ENCODE results near the gene CNOT8.
A peak's percentile ranks its signal among the peaks of the same experiment; 100 is the strongest.
"Not testable (repeated sequence)": the region's sequence is repeated elsewhere in the genome, so short reads cannot be mapped to it uniquely, and the experiment has no call there.

Gene CNOT8

DNA sequence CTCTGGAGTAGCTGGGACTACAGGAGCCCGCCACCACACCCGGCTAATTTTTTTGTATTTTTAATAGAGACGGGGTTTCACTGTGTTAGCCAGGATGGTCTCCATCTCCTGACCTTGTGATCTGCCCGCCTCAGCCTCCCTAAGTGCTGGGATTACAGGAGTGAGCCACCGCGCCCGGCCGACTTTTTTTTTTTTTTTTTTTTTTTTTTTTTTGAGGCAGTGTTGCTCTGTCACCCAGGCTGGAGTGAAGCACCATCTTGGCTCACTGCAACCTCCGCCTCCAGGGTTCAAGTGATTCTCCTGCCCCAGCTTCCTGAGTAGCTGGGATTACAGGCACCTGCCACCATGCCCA, 22.8 kb upstream of the CNOT8 start:
- DNase-seq (ENCODE audit: low read depth, low spot score): not testable (repeated sequence)

DNA sequence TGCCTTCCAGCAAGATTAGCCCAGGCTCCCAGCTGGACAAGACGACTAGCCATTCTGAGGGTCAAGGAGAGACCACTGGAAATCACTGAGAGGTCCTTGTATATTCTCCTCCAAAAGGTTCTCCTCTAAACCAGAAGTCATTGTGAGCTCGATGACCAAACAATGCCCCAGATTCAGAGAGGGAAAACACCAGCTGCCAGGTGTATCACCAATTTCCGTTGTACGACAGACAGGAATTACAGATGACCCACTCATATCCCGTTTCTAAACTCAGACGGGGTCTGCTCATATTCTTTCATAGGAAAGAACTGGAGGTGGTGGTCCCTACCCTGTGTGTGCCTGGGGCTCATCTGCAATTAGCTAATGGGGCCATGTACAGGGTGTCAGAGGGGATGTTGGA, 22.2 kb upstream of the CNOT8 start:
- DNase-seq (ENCODE audit: low read depth, low spot score): no peak

DNA sequence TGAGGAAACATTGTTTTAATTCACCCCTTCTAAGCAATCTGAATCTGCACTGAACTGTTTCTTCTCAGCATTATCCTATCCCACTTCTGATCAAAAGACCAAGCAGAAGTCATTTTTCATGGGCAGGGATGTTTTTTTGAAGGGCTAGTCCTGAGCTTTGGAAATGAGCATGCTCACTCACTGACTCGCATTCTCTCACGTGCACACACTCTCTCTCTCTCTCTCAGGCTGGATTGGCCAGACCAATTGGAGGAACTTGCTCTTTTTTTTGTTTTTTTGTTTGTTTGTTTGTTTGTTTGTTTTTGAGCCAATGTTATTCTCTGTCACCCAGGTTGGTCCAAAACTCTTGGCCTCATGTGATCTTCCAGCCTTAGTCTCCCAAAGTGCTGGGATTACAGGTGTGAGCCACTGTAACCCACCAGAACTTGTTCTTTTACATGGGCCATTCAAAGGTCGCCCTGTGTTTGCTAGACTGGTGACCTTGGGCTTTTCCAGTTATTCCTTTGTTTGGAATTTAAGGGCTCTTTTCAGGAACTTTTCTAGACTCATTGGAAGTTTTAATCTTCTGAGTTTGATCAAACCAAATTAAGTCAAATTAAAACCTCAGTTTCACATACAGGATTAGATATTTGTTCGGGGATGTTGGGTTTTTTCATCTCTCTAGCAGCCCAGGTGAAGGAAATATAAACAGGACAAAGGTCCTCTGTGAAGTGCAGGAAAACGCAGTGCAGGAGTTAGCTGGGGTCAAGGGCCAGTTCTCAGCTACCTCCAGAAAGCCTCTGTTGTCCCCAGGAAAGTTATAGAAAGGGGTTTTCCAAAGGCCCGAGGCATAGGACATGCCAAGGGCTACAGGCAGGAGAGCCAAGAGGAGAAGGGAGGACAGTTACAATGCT, 21.2 kb upstream of the CNOT8 start:
- no peak for DNase-seq (ENCODE audit: low read depth, low spot score)

DNA sequence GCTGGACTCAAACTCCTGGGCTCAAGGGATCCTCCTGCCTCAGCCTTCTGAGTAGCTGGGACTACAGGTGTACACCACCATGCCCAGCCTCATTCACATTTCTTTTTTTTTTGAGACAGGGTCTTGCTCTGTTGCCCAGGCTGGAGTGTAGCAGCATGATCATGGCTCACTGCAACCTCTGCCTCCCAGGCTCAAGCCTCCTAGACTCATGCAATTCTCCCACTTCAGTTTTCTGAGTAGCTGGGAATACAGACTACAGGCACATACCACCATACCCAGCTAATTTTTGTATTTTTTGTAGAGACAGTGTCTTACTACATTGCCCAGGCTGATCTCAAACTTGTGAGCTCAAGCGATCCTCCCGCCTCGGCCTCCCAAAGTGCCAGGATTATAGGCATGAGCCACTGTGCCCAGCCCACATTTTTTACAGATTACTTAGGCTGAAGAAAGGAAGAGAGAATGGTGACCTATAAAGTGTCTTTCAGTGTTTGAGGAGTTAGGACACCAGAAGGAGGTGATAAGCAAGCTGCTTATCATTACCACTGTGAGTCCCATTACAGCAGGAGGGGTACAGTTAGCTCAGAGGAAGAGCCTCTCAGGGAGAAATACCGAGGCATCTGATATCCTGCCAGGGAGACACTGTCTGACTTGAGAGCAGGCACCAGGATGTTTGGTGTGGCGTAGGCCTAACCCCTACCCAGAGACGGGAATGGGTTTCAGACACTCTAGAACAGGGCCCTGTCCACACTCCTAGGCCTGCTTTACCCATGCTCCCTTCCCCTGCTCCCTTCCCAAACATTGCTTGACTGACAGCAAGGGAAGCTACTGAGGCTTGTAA, 17.8 kb upstream of the CNOT8 start:
- no peak for DNase-seq (ENCODE audit: low read depth, low spot score)

DNA sequence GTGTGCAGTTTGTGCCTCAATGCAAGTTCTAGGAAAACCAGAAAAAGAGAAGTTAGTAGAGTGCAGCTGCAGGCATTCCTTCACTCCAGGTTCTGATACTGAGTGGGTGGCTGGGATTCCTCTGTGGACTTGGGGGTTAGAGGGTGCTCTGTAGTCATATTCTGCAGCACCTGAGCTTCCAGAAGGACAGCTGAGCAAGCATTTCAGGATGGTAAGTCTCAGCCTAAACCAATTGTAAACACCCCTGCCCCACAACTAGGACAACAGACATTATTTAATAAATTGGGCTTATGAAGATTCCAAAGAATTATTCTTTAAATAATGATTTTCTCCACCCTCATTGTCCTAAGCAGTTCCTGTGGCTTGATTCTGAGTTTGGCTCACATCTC, 17.2 kb upstream of the CNOT8 start:
- no peak for DNase-seq (ENCODE audit: low read depth, low spot score)

DNA sequence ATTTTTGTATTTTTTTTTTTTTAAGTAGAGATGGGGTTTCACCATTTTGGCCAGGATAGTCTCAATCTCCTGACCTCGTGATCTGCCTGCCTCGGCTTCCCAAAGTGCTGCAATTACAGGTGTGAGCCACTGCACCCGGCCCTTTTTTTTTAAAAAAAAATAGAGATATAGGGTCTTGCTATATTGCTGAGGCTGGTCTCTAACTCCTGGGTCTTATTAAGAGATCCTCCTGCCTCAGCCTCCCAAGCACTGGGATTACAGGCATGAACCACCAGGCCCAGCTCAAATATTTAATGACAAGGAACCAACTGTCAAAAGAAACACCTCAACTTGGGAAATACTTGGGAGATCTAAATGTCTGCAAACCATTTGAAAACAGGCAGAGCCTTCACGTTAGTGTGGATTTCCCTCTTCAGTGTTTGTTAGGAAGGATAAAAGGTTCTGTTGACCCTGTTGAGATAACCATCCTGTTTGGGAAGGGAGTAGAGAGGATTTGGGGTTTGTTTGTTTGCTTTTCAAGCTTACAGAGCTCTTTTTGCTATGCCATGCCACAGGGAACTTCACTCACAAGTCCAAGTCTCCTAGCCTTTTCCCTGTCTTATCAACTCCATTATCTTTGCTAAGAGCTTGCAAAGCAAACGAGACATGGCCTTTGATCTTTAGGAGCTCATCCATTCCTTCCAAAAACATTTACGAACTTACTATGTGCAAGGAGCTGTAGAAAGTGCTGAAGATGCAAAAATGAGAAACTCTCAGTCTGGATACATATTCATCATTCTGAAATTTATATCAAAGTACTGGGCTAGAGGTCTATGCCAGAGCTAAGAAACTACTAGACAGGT, 15.5 kb upstream of the CNOT8 start:
- DNase-seq (ENCODE audit: low read depth, low spot score): no peak

DNA sequence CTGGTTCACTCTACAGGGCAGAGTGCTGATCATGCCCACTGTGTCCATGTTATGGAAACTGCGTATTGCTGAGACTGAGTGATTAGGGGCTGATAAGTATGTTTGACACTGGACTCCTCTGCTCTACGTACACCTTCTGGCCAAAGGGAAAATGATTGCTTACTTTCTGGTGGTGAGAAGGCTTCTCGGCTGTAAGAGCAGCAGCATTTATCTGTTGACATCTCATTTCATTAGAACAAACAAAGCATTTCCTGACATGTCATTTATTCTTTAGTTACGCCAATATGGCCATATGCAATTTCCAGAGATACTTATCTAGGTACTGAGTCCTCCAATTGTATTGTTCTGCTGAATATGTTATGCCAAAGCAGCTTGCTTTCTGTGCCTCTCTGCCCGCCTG, 13.6 kb upstream of the CNOT8 start:
- DNase-seq (ENCODE audit: low read depth, low spot score): no peak

DNA sequence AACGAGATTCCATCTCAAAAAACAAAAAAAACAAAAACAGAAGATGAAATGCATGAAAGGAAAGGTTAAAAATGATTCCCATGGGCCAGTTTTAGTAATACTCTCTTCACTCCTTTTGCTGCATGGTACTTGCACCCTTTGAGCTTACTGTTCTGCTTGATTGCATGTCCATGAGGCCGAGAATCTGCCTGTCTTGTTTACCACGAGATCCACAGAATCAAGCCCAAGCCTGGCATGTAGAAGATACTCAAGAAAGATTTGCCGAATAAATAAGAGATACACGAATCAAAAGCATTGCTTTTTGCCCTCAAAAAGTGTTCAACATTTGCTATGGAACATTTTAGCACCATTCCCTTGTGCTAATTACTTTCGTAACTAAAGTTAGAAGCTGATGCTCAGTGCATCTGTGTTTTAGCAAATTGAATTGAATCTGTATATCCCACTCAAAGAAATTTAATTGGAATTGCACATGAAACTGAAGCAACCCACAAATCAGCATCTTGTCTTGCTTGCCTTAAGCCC, 9.1 kb upstream of the CNOT8 start:
- no peak for DNase-seq (ENCODE audit: low read depth, low spot score)

DNA sequence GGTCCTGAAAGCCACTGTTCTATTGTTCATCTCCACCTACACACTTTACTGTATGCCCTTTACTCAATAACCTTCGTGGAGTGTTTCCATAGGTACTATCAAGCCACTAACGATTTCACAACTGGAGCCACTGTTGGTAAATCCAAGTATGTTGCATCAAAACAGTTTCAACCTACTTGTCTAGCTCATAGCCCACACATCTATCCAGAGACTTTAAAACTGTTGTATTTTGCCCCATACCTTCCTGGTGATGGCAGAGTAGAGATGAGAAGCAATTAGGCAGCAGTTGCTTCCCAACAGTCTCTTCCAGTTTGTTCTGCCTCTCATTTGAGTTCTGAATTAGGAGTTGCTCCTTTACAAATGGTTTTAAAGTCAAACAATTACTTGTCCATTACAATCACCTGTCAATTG, 8.6 kb upstream of the CNOT8 start:
- DNase-seq (ENCODE audit: low read depth, low spot score): no peak

DNA sequence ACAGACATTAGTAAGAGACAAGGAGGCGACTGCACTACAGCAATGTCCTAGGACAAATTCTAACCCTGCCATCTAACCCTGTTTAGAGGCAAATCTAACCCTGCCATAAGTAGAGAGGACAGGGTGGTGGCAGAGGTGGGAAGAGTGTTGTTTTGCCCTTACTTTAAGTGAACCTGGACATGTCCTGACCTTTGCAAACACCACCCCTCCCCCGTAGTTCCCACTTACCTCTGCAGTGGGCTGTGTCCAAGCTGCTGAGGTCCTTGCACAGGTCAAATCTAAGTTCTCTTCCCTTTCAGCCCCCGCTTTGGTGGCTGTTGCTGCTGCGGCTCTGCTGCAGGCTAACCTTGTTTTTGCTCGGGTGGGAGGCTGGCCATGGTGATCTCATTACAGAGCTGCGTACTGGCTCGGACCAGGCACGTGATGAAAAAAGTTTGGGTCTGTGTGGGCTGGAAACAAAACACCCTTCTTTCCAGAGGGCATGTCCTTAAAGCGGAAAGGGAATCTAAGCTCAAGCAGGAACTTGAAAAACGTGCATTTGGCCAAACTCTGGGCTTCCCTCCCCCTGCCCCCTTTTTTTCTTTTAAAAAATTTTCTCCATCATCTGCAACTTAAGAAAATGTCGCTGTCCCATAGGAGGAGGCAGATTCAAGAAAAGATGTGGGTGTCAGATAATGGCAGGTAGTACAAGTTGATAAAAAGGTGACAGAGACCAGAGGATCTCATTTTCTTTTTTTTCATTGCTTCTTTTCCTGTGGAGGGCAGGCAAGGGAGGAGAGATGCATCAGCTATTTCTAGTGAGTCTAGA, 8.0 kb upstream of the CNOT8 start, which contains the start of gene FAXDC2:
TSS of gene FAXDC2 (minus strand) at position 349 of the 808 bp plus-strand sequence. CDS start 12,425 bp downstream, outside the sequence.
- no peak for DNase-seq (ENCODE audit: low read depth, low spot score)

DNA sequence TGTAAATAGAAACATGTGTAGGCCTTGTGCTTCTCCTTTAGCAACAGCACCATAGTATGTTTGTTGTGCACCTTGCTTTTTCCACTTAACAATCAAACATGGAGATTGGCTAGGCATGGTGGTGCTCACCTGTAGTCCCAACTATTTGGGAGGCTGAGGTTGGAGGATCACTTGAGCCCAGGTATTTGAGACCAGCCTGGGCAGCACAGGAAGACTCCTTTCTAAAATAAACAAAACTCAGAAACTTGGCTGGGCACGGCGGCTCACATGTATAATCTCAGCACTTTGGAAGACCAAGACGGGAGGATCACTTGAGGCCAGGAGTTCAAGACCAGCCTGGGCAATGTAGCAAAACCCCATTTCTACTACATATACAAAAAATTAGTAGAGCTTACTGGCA, 7.1 kb upstream of the CNOT8 start:
- DNase-seq (ENCODE audit: low read depth, low spot score): no peak

DNA sequence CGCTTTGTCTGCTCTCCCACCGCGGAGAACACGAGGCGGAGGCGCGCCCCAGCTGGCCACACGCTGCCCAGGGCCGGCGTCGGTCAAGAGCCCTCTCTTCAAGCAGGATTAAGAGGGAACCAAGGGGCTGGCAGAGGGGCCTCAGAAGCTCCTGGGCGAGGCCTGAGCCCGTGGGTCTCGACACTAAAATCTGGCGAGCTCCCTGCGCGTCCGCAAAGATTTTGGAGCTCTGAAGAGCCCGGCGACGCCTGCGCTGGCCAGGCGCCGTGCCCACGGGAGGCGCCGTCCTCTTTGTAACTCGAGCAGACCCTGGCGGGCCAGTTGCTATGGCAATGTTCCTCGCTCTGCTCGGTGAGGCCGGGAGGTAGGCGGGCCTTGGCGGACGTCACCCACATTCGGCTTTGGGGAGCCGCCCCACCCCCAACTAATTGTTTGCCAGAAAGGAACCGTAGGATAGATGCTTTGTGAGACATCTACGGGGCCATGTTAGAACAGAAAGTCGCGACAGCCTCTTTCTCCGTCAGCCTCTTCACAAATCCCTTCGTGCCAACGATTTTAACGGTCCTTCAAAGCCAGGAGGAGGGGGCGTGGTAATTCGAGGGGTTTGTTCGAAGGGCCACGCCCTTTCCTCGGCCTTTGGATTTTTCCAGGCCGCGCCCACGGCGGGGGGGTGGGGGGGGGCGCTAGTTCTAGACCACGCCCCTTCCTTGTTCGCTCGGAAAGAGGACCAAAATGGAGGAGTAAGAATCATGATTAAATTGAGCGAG, 714 bp upstream of the CNOT8 start:
- DNase-seq (ENCODE audit: low read depth, low spot score): peak; percentile 76

DNA sequence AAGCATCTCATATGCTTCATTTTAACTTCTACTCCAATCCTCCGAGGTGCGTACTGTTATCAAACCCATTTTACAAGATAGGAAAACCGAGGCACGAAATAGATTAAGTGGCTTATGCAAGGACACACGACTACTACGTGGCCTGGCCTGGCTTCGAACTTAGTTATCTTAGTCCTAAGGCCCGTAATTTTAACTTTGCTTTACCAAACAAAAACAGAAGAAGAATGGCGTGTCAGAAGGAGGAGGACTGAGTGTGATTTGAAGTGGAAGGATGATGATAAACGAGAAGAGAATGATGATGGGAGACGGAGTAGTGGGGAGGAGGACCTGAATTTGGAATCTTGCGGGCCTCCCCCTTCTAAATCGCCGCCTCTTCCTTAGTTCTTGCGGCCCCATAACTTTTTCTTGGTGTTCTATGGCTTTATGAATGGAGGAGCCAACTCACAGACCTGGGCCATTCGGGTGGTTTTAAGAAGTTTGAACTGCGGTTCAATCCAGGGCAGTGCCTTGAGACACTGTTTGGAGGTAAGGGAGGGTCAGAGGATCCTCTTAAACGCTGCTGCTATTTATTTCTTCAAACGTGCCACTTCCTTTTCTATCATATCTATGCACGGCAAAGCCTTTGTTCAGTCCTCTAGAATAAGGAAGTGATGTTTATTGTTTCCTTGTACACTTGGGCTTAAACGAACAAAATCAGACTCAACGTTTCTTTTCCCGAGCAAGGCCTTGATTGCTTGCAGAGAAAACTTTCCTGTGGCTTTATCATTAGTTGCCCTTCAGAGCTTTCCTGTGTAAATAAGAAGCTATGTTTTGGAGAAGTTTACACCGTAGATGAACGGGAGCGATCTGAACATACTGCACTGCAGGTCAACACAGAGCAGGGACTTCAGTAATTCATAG, 795 bp downstream of the CNOT8 start:
- DNase-seq (ENCODE audit: low read depth, low spot score): no peak

DNA sequence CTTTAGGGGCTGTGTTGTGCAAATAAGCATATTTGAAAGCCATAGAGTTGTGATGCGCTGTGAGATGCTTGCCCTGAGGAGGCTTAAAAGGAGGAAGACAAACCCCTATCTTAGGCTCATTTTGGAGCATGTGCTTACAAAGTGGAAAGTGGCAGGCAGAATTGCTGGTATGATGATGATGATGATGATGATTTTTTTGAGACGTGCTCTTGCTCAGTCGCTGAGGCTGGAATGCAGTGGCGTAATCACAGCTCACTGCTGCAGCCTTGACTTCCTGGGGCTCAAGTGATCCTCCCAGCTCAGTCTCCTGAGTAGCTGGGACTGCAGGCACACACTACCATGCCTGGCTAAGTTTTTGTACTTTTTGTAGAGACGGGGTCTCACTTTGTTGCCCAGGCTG, 1.7 kb downstream of the CNOT8 start:
- no peak for DNase-seq (ENCODE audit: low read depth, low spot score)

DNA sequence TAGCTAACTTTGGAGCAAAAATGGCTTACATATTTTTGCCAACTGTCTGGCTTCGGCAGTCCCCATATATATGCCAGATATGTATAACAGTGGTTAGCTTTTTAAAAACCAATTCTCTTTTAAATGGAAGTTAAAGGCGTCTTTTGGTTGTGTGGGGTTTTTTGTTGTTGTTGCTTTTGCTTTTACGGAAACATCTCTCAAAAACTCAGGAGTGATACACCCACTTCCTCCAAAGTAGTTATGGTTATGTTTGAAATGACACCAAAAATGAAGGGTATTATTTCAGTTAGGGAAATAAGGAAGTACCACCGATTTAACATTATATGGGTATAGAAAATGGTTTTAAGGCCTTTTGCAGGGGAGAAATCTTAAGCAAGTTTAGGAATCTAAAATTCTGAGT, 2.3 kb downstream of the CNOT8 start:
- DNase-seq (ENCODE audit: low read depth, low spot score): no peak

DNA sequence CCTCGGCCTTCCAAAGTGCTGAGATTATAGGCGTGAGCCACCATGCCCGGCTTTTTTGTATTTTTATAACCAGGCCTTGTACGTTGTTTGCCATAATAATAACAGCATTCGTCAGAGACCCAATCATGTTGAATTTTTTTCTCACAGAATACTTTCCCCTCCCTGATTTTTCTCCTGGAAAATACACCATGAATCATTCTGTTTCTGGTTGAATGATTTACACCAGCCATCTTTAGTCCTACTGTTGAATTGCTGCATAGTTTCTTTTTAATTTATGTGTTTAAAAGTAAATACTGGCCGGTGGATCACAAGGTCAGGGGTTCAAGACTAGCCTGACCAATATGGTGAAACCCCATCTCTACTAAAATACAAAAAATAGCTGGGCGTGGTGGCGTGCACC, 3.5 kb downstream of the CNOT8 start:
- no peak for DNase-seq (ENCODE audit: low read depth, low spot score)

DNA sequence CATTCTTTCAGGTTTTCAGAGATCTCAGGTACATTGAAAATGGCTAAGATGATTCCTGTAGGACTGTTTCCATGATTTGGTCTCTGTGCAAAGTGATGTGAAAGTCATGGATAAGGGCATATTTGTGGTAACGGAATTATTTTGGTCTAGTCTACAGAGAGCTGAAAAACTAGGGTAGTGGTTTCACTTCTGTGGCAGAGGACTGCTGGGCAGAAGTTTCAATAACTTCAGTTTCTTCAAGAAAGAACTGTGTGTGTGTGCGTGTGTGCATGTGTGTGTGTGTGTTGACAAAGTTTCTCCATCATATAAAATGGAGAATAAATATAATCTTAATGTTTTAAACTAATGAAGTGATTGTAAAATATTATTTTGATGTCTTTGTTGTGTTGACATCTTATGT, 4.3 kb downstream of the CNOT8 start:
- DNase-seq (ENCODE audit: low read depth, low spot score): no peak

DNA sequence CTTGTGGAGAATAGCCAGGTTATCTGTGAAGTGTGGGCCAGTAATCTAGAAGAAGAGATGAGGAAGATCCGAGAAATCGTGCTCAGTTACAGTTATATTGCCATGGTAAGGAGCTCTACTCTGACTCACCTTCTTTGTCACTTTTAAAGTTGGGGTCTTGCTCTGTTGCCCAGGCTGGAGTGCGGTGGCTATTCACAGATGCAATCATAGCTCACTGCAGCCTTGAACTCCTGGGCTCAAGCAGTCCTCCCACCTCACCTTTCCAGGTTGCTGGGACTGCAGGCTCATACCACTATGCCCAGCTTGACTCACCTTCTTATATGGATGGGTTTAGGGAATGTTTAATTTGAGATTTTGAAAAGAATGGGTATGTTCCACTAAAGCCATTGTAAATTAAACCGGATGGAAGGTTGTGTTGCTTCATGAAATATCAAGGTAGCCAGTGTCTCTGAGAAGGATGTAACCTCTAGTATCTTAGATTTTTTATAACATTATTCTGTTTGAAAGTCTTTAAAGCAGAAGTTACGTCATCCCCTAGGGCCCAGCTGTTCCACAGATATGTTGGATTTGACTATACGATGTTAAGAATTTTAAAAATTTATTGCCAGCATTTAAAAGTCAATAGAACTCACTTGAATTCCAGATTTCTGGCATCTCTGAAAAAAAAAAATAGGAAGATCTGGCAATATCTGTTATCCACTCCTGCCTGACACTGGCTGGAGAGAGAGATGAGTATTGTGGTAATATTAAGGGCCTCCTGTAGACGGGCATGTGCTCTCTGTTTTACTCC, 5.1 kb downstream of the CNOT8 start:
- DNase-seq (ENCODE audit: low read depth, low spot score): no peak
